Esophagus squamous epithelium (tissue), 4 donors: Measurements from ENCODE around the gene USP17L15.
"Not testable (repeated sequence)": the region's sequence is repeated elsewhere in the genome, so short reads cannot be mapped to it uniquely, and the experiment has no call there.

Experiments used
- CTCF ChIP-seq, 6 experiments: fragments of 450-650 bp in 4 of 6; fragments of 200-600 bp in 2 of 6; sonication (generic) in 2 of 6; IDR thresholded peaks; one replicate each; pipeline ENCODE4 v1.5.1; 2016 to 2019; ENCODE audit warnings: antibody characterized with exemption in 6 of 6, mild to moderate bottlenecking in 4 of 6, moderate library complexity in 4 of 6
- POLR2A ChIP-seq, 4 donors: fragments of 450-650 bp; IDR thresholded peaks; one replicate each; pipeline ENCODE4 v1.6.1; 2017; ENCODE audit warnings: antibody characterized with exemption in 4 of 4, mild to moderate bottlenecking in 4 of 4, moderate library complexity in 3 of 4

- not testable (repeated sequence) for TF ChIP-seq CTCF, POLR2A (IDR thresholded peaks at IDR 0.05)
Measured at GRCh38 chr4:9230249-9230648, 3.9 kb upstream of the USP17L15 start.
